ENCODE data around the gene SLX9. TPM values are rescaled to one million over a fixed set of nuclear protein-coding genes. Genes with fewer than 3 reads are reported as not detected.

SLX9 gene
- total and polyA plus RNA-seq, 2 donors (not counting 1 experiment from before 2014, with no cell fraction given): 11.7 to 15.9 TPM

GRCh38 chr21:44926331-44927101 lies 13.3 kb upstream of the SLX9 start:
- Histone ChIP-seq H3K4me3 (ENCODE audit: control extremely low read depth in 1 of 5, extremely low read depth in 1 of 5, insufficient read depth in 1 of 5, low read depth in 2 of 5, low read length in 4 of 5) (peak overlapping the region; percentile 47 to 72 (median 59)), H2AFZ (ENCODE audit: insufficient read depth, low read depth, low read length, poor library complexity, severe bottlenecking) (peak overlapping the region; percentile 74), H3K79me2 (ENCODE audit: control insufficient read depth, insufficient read depth, low read length) (peaks cover 40% of the 10 kb centered on the region), H3K4me2 (replicated peaks; ENCODE audit: low read depth, low read length, poor library complexity, severe bottlenecking) (peak overlapping the region; percentile 98), H3K4me1 (ENCODE audit: control insufficient read depth in 2 of 2, insufficient read depth in 2 of 2, low read length in 2 of 2) (peaks cover 88 to 99% of the 10 kb centered on the region in 2 donors), H3K9me3 (ENCODE audit: control extremely low read depth in 1 of 3, control insufficient read depth in 2 of 3, insufficient read depth in 1 of 3, low read length in 2 of 3) (peaks cover 0 to 9% (median 0%) of the 10 kb centered on the region in 3 donors), H3K27me3 (replicated peaks in 1 of 4; ENCODE audit: control extremely low read depth in 1 of 4, control insufficient read depth in 3 of 4, insufficient read depth in 4 of 4, low read length in 3 of 4) (no peaks in the 10 kb centered on the region), H4K20me1 (ENCODE audit: control insufficient read depth, insufficient read depth, low read length, poor library complexity, severe bottlenecking) (no peaks in the 10 kb centered on the region), H3K27ac (ENCODE audit: low read length in 2 of 2) (peak overlapping the region; percentile 69 to 72), H3K36me3 (replicated peaks in 1 of 2; ENCODE audit: control extremely low read depth in 1 of 2, control insufficient read depth in 1 of 2, extremely low read depth in 1 of 2, insufficient read depth in 2 of 2, low read length in 1 of 2) (no peaks in the 10 kb centered on the region), H3K9ac (ENCODE audit: low read length) (peak overlapping the region; percentile 71)
- no peak for ATAC-seq (ENCODE audit: low read depth)
- Mint-ChIP-seq H3K4me1 (peaks cover 90% of the 10 kb centered on the region), H3K4me3 (peak overlapping the region; percentile 82), H3K9me3 (ENCODE audit: insufficient read depth) (peaks cover 2% of the 10 kb centered on the region), H3K27me3 (no peaks in the 10 kb centered on the region), H3K27ac (peak overlapping the region; percentile 95)
- DNase-seq: peak; percentile 55
- intact Hi-C loops (cut with micrococcal nuclease): loop anchor here (2.0 kb wide), 1 partner anchor 52 kb away; no protein-coding TSS in a partner anchor
- TF ChIP-seq CTCF (IDR thresholded peaks at IDR 0.05) (no peak), EZH2 (IDR thresholded peaks at IDR 0.05; ENCODE audit: borderline replicate concordance, insufficient read depth, low read depth, low read length, poor library complexity, severe bottlenecking) (no peak)
- ChIA-PET POLR2A (interaction anchor here (1.3 to 2.7 kb wide), 4 partner anchors 9 to 361 kb away, joined by 6 to 25 read pairs (median 13); partner anchors contain the start of genes POFUT2 and PTTG1IP), CTCF (interaction anchor here (0.7 to 10.6 kb wide), 12 partner anchors 9 to 416 kb away, joined by 3 to 204 read pairs (median 5); partner anchors contain the start of genes PTTG1IP and UBE2G2)
- WGBS (ENCODE audit: insufficient coverage): 18% methylated on average over 22 of the region's 24 CpGs

- H3K27ac ChIP-seq (ENCODE audit: low read length in 2 of 2): peak overlapping the region; percentile 69 to 72
- intact Hi-C loops (cut with micrococcal nuclease): loop anchor here (2.0 kb wide), 1 partner anchor 52 kb away; no protein-coding TSS in a partner anchor
- H3K4me2 ChIP-seq (replicated peaks; ENCODE audit: low read depth, low read length, poor library complexity, severe bottlenecking): peak overlapping the region; percentile 98
These were observed 12.6 kb upstream of the SLX9 start for GRCh38 chr21:44927259-44927586.

More at GRCh38 chr21:44927259-44927586, 12.6 kb upstream of the SLX9 start:
- H4K20me1 ChIP-seq (ENCODE audit: control insufficient read depth, insufficient read depth, low read length, poor library complexity, severe bottlenecking): no peaks in the 10 kb centered on the region
- H3K9ac ChIP-seq (ENCODE audit: low read length): peak overlapping the region; percentile 71
- H3K36me3 ChIP-seq (replicated peaks in 1 of 2; ENCODE audit: control extremely low read depth in 1 of 2, control insufficient read depth in 1 of 2, extremely low read depth in 1 of 2, insufficient read depth in 2 of 2, low read length in 1 of 2): no peaks in the 10 kb centered on the region
- CTCF ChIA-PET: interaction anchor here (0.7 to 10.6 kb wide), 12 partner anchors 8 to 417 kb away, joined by 3 to 204 read pairs (median 5); partner anchors contain the start of genes PTTG1IP and UBE2G2
- no peak for TF ChIP-seq CTCF (IDR thresholded peaks at IDR 0.05)
- no peak for TF ChIP-seq EZH2 (IDR thresholded peaks at IDR 0.05; ENCODE audit: borderline replicate concordance, insufficient read depth, low read depth, low read length, poor library complexity, severe bottlenecking)
- WGBS (ENCODE audit: insufficient coverage): 0% methylated on average over 3 of the region's 4 CpGs
- Mint-ChIP-seq H3K27me3 (no peaks in the 10 kb centered on the region), H3K27ac (peak overlapping the region; percentile 95), H3K9me3 (ENCODE audit: insufficient read depth) (peaks cover 2% of the 10 kb centered on the region), H3K4me1 (peaks cover 87% of the 10 kb centered on the region), H3K4me3 (peak overlapping the region; percentile 82)
- H3K4me1 ChIP-seq (ENCODE audit: control insufficient read depth in 2 of 2, insufficient read depth in 2 of 2, low read length in 2 of 2): peaks cover 81 to 95% of the 10 kb centered on the region in 2 donors
- H3K79me2 ChIP-seq (ENCODE audit: control insufficient read depth, insufficient read depth, low read length): peaks cover 37% of the 10 kb centered on the region
- peaks cover 0 to 9% (median 0%) of the 10 kb centered on the region in 3 donors for H3K9me3 ChIP-seq (ENCODE audit: control extremely low read depth in 1 of 3, control insufficient read depth in 2 of 3, insufficient read depth in 1 of 3, low read length in 2 of 3)
- POLR2A ChIA-PET: interaction anchor here (0.6 to 2.7 kb wide), 9 partner anchors 10 to 360 kb away, joined by 3 to 25 read pairs (median 7); partner anchors contain the start of genes POFUT2 and PTTG1IP
- peak overlapping the region; percentile 48 for H2AFZ ChIP-seq (ENCODE audit: insufficient read depth, low read depth, low read length, poor library complexity, severe bottlenecking)
- no peak for DNase-seq
- ATAC-seq (ENCODE audit: low read depth): no peak
- H3K27me3 ChIP-seq (replicated peaks in 1 of 4; ENCODE audit: control extremely low read depth in 1 of 4, control insufficient read depth in 3 of 4, insufficient read depth in 4 of 4, low read length in 3 of 4): no peaks in the 10 kb centered on the region
- H3K4me3 ChIP-seq (ENCODE audit: control extremely low read depth in 1 of 5, extremely low read depth in 1 of 5, insufficient read depth in 1 of 5, low read depth in 2 of 5, low read length in 4 of 5): peak overlapping the region; percentile 47 to 72 (median 59)
